LHCN-M2 (cell line): ENCODE data around the gene POLR3GL. TPM values are rescaled to one million over a fixed set of nuclear protein-coding genes. Genes with fewer than 3 reads are reported as not detected.

Experiments used
- DNase-seq: peaks from one replicate; pipeline ENCODE4 v3.0.0-alpha.2; 2012; ENCODE audit warnings: low read depth
- total RNA-seq: library from RNA; depleted of rRNA; stranded (reverse); fragments of >200 nt; gene quantifications from 2 replicates; pipeline ENCODE4 v1.2.3, GENCODE V29; 2014

Gene POLR3GL
- total RNA-seq, 1 experiment from 2014 or later: 32.0 TPM

- no peak for DNase-seq
These were observed 15.3 kb upstream of the POLR3GL start for GRCh38 chr1:145949219-145949618.

GRCh38 chr1:145951526-145951925, 13.0 kb upstream of the POLR3GL start:
- DNase-seq: no peak

- no peak for DNase-seq
These were observed 11.6 kb upstream of the POLR3GL start for GRCh38 chr1:145952903-145953302.

GRCh38 chr1:145953861-145954260, 10.6 kb upstream of the POLR3GL start:
- no peak for DNase-seq

GRCh38 chr1:145955436-145955835, 9.1 kb upstream of the POLR3GL start:
- DNase-seq: no peak

GRCh38 chr1:145956361-145956760, 8.1 kb upstream of the POLR3GL start:
- no peak for DNase-seq

GRCh38 chr1:145956781-145957442, 7.6 kb upstream of the POLR3GL start:
- peak; percentile 12 for DNase-seq

- peak; percentile 97 for DNase-seq
These were observed 6.8 kb upstream of the POLR3GL start, which contains the start of gene LIX1L for GRCh38 chr1:145957443-145958319. Gene LIX1L, minus strand, starts transcription at chr1:145958017. Its CDS starts 90 bp downstream, at chr1:145957927.

- DNase-seq: no peak
These were observed 5.8 kb upstream of the POLR3GL start for GRCh38 chr1:145958734-145959133.

- DNase-seq: no peak
These were observed 5.2 kb upstream of the POLR3GL start for GRCh38 chr1:145959333-145959732.

- DNase-seq: no peak
These were observed 4.5 kb upstream of the POLR3GL start for GRCh38 chr1:145959957-145960467.

- peak; percentile 56 for DNase-seq
These were observed 3.9 kb upstream of the POLR3GL start for GRCh38 chr1:145960468-145961108.

- DNase-seq: no peak
These were observed 3.4 kb upstream of the POLR3GL start for GRCh38 chr1:145961109-145961424.

- DNase-seq: peak; percentile 32
These were observed 2.9 kb upstream of the POLR3GL start for GRCh38 chr1:145961425-145962156.

- DNase-seq: peak; percentile 28
These were observed 2.1 kb upstream of the POLR3GL start for GRCh38 chr1:145962157-145963102.

GRCh38 chr1:145963265-145964019, 1.0 kb upstream of the POLR3GL start:
- DNase-seq: peak; percentile 91

GRCh38 chr1:145965119-145965744, 742 bp downstream of the POLR3GL start:
- DNase-seq: no peak

GRCh38 chr1:145967288-145967687, 2.8 kb downstream of the POLR3GL start:
- no peak for DNase-seq

- no peak for DNase-seq
These were observed 8.1 kb downstream of the POLR3GL start for GRCh38 chr1:145972580-145972979.
